Retinal pigment epithelial cell (primary cell): Measurements from ENCODE around the gene TAF11L10.
"Not testable (repeated sequence)": the region's sequence is repeated elsewhere in the genome, so short reads cannot be mapped to it uniquely, and the experiment has no call there.

Experiments
- DNase-seq: peaks from one replicate; pipeline ENCODE4 v3.0.0-alpha.2; 2010; ENCODE audit warnings: low read depth
- H3K4me3 ChIP-seq: 2 replicates; pipeline ENCODE4 v1.5.1; 2011; ENCODE audit warnings: mild to moderate bottlenecking, low read length, control low read depth, moderate library complexity
- CTCF ChIP-seq: conservative IDR thresholded peaks from 2 replicates; pipeline ENCODE4 v1.5.1; 2011; ENCODE audit warnings: low read depth, low read length, control low read depth, inconsistent platforms

TAF11L10 gene

GRCh38 chr5:17604951-17605350 lies 7.3 kb upstream of the TAF11L10 start:
- no peak for TF ChIP-seq CTCF
- H3K4me3 ChIP-seq, result no peak overlapping the region
- DNase-seq, result no peak

GRCh38 chr5:17603880-17604279 lies 6.3 kb upstream of the TAF11L10 start, which contains the start of gene TAF11L11:
TSS of gene TAF11L11 (plus strand) at chr5:17604183.
- DNase-seq, H3K4me3 ChIP-seq: not testable (repeated sequence)

- DNase-seq, H3K4me3 ChIP-seq: not testable (repeated sequence)
These were observed 3.4 kb downstream of the TAF11L10 start, which contains the start of gene TAF11L9 for GRCh38 chr5:17594255-17594654. TSS of gene TAF11L9 (minus strand) at chr5:17594394.

GRCh38 chr5:17590860-17591259 lies 6.8 kb downstream of the TAF11L10 start, which contains the start of gene TAF11L8:
TSS of gene TAF11L8 (minus strand) at chr5:17590960.
- not testable (repeated sequence) for DNase-seq, H3K4me3 ChIP-seq

- not testable (repeated sequence) for DNase-seq, H3K4me3 ChIP-seq
These were observed 12.0 kb downstream of the TAF11L10 start, which contains the start of gene TAF11L7 for GRCh38 chr5:17585658-17586057. TSS of gene TAF11L7 (minus strand) at chr5:17585758.
